HG03432 (cell line): ENCODE results near the gene CLEC2L.

Source experiments
- ATAC-seq: cut with Tn5 transposase; IDR thresholded peaks from one replicate; pipeline ENCODE4 v1.9.1; 2021; ENCODE audit warnings: mild to moderate bottlenecking, moderate library complexity; ENCODE audit not compliant: unreplicated experiment

The CLEC2L gene

DNA sequence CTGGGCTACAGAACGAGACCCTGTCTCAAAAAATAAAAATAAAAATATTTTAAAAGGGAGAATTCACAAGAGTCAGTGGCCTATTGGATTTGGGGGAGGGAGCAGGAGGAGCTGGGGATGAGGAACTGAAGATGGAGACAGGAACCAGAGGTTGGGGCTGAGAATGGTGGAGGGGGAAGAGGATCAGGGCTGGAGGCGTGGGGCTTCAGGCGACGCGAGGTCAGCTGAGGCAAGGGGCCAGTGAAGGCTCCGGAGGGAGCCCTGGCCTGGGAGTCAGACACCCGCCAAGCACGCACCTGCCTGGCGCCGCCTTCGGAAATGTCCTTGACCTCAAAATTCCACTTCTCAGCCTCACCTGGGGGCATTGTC, 671 bp upstream of the CLEC2L start:
- ATAC-seq = no peak

DNA sequence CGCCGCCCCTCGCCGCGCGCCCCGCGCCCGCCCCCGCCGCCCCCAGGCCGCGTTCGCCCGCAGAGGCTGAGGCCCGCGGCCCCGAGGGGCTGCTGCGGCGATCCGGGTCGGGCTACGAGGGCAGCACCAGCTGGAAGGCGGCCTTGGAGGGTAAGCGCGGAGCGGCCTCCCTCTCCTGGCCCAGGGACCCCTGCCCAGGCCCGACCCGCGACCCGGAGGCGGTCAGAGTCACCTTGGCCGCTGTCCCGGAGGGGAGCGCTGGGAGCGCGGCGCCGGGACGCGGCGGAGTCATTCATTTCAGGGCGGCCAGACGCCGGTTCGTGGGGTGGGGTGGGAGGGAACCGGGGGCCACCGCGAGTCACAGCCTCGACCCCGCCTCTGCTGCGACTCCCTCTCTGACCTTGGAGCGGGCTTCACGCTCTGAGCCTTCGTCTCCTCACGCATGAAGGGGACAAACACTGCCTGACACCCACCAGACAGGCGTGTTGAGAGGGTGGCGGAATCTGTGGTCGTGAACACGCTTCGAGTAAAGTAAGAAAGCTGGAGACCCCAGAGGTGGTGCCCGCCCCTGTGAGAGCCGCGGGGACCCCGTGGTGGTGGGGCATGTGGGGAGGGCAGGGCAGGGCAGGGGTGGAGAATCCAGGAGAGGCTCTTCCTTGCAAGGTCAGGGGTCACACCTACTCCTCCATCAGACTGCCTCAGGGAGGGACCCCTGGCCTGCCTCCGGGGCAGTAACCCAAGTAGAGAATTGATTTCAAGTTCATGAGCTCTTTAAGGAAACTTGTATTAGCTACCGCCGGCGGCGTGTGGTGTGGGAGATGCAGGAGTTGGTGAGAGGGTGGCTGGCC, 707 bp downstream of the CLEC2L start:
- no peak for ATAC-seq

DNA sequence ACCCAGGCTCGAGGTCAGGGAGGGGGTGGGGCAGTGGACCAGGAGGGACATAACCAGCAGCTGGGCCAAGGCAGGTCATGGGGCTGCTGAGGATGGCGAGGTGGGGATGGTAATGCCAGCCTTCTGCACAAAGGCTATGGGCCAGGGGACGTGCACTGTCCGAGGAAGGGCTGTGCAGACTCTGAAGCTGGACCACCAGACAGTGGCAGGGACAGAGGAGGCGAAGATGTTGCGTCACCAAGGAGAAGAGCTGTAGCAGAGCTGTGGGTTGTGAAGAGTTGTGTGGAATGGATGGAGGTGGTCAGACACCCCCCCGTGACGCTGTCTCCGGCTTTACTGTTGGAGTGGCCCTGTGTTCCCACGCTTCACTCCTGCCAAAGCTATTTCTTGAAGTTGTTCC, 1.8 kb downstream of the CLEC2L start:
- ATAC-seq = no peak

DNA sequence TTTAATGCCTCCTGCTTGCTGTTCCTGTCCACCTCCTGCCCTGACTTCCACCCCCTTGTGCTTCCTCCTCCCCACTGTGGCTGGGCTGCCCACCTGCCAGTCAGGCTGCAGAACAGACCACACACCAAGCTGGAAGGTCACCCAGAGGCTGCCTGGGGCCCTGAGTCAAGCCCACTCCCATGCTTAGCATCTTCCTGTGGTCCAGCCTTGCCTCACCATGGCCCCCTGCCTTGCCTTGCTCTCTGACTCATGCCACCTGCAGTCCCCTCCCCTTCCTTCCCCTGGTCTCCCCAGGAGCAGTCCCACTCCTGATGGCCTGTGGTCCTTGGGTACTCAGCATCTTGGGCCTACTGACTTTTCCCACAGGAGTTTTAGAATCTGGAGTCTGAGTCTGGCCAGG, 2.3 kb downstream of the CLEC2L start:
- ATAC-seq = no peak

DNA sequence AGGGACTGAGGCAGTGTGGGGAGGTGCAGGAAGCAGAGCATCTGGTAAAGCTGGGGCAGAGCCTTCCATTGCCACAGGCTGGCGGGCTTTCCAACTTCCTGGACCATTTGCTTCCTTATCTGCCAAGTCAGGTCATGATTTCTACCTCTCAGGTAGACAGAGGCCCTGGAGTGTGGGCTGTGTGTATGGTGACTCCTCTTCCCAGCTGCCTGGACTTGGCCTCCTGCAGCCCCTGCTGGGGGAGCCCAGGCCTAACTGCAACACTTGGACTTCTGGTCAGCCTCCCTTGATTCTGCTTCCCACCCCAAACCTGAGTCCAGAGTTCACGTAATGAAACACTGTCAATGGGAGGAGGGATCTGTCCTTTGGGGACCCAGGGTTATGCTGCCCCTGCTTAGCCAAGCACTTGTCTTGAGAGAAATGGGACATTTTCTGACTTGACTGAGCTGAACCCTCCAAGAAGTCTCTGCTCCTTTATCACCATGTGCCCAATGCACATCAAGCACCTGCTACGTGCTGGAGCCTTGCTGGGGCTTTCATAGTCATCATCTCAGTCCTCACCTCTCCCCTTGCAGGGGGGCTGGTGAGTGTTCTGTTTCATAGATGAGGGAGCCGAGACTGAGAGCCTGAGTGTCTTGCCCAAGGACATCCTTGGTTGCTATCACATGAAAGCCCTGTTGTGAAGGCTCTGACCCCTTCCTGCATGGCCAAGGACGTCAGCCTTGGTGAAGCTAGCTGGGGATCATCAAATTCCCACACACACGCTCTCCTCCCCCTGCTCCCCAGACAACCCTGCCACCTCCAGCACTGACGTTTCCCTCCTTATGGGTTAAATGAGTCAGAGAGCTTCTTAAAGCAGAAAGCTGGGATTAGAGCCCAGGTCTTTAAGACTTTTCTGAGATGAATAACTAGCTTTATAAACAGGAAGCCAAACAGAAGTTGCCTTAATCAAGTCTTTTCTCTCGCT, 3.4 kb downstream of the CLEC2L start:
- no peak for ATAC-seq

DNA sequence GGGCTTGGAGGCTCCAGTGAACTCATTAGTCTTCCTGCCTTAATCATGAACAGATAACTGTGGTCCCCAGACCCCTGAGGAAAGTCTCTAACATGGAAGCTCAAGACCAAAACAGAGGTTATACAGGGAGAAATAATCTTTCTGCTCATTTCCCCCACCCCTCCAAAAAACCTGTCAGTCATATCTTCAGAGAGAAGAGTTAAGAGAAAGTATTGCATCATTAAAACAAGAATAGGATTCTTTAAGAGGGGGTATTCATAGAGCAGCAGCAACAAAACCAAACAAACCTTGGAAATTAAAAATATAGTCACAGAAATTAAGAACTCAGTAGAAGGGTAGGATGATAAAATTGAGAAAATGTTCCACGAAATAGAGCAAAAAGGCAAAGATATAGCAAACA, 7.6 kb downstream of the CLEC2L start:
- ATAC-seq = no peak

DNA sequence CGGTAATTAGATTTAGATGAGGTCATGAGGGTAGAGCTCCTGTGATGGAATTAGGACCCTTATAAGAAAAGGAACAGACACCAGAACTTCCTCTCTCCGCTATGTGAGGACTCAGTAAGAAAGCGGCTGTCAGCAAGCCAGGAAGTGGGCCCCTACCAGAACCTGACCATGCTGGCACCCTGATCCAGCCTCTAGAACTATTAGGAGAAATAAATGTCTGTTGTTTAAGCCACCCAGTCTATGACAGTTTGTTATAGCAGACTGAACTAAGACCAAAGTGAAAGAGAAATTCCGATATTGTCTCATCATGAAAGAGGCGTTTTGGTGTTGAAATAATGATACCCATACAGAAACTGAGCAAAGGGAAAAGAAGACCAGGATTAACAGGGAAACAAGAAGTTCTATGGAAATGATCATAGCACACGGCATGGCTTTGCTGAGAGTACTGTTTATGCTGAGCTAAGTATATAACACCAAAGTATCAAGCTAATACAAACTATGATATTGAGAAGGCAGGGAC, 9.2 kb downstream of the CLEC2L start:
- no peak for ATAC-seq

DNA sequence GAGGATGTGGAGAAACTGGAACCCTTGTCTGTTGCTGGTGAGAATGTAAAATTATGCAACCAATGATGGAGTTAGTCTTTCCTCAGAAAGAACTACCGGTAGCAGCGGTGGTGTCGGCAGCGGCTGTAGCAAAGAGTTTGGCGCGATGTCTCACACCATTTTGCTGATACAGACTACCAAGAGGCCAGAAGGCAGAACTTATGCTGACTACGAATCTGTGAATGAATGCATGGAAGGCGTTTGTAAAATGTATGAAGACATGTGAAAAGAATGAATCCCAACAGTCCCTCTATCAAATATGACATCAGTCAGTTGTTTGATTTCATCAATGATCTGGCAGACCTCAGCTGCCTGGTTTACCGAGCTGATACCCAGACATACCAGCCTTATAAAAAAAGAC, 10.6 kb downstream of the CLEC2L start:
- no peak for ATAC-seq

DNA sequence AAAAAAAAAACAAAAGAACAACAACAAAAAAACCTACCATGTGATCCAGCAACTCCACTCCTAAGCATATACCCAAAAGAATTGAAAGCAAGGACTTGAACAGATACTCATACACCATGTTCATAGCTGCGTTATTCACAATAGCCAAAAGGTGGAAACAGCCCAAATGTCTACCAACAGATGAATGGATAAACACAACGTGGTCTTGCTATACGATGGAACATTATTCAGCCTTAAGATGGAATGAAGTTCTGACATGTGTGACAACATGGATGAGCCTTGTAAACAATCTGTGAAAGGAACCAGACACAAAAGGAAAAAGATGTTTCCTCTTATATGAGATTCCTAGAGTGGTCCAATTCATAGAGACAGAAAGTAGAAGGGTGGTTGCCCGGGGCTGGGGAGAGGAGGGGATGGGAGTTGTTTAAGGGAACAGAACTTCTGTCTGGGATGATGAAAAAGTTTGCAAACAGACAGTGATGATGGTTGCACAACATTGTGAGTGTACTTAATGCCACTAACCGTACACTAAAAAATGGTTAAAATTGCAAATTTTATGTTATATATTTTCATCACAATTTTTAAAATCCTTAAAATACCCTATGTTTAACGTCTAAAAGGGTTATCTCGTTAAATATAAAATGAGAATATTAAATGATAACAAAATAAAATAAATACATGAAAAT, 11.6 kb downstream of the CLEC2L start:
- no peak for ATAC-seq

DNA sequence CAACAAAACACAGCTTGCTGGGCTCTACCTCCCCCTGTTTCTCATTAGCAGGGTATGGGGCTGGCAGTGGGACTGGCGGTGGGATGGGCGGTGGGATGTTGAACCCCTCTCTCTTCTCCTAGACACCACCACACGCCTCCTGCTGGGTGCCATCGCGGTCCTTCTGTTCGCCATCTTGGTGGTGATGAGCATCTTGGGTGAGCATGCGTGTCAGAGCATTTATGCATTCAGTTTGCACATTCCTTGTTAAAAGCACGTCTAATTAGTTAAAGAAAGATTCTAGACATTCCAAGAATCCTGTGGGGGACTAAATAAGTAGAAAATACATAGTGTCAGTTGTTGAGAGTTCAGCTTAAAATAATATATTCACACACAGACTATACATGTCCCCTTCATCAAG, 12.7 kb downstream of the CLEC2L start:
- no peak for ATAC-seq

DNA sequence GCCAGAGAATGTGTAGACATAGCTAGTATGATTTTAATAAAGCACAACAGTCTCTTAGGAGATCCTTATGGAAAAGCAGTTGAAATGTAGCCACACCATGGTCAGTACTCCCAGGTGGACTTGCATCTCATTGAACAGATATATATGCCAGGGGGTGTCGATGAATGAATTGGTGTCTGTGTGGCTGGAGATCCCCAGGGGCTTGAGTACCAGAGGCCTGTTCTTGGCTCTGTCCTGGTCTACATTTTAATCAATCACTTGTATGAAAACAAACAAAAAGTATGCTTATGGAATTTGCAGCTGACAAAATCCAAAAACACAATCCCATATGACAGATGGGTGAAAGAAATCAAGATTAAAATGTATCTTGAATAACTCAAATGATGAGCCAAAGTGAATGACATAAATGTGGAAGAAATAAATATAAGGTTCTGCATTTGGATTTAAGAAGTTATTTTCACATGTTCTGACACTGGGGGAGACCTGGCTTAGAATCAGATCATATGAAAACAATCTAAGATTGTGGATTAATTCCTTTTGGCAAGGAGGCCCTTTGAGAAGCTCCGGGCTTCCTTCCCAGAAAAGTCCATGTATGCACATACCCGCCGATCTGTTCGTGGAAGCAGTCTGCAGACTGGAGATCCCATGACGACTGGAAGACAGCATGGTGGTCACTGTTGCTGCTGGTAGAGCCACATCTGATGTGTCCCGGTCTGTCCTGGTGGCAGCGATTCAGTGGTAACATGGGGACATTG, 15.6 kb downstream of the CLEC2L start:
- no peak for ATAC-seq

DNA sequence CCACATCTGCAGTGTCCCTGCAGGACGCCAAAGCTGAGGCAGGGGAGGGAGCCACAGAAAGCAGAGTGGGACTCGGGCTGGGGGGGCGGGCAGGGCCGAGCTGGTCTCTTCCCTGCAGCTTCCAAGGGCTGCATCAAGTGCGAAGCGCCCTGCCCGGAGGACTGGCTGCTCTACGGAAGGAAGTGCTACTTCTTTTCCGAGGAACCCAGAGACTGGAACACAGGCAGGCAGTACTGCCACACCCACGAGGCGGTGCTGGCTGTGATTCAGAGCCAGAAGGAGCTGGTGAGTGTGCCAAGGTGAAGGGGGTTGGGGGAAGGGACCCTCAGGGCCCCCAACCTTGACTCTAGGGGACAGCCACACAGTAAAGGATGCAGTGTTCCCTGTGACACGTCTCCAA, 16.7 kb downstream of the CLEC2L start:
- ATAC-seq = no peak

DNA sequence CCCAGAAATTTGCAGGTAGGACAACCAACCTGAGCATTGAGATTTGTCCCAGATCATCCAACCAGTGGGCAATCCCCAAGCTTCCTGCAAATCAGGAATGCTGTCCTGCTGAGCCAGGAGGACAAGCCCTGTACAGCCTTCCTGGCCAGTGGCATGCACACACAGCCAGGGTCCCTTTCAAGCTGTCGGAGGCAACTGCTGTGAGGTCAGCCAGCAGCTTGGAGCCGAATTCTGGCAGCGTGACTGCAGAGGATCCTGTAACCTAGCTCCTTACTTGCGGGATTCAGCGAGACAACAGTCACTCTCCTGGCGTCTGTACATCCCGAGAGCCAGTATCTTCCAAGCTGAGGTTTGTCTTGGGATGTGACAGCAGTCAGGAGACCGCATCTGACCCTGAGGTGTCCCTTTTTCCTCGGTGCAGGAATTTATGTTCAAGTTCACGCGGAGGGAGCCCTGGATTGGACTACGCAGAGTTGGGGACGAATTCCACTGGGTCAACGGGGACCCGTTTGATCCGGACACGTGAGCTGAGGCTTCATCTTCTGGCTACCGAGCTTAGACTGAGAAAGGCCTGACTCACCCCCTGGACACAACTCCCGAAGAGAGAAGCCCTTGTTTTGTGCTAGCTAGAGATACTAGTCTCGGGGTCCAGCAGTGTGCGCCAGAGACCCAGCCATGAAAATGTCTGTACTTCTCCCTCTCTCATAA, 18.3 kb downstream of the CLEC2L start:
- no peak for ATAC-seq

DNA sequence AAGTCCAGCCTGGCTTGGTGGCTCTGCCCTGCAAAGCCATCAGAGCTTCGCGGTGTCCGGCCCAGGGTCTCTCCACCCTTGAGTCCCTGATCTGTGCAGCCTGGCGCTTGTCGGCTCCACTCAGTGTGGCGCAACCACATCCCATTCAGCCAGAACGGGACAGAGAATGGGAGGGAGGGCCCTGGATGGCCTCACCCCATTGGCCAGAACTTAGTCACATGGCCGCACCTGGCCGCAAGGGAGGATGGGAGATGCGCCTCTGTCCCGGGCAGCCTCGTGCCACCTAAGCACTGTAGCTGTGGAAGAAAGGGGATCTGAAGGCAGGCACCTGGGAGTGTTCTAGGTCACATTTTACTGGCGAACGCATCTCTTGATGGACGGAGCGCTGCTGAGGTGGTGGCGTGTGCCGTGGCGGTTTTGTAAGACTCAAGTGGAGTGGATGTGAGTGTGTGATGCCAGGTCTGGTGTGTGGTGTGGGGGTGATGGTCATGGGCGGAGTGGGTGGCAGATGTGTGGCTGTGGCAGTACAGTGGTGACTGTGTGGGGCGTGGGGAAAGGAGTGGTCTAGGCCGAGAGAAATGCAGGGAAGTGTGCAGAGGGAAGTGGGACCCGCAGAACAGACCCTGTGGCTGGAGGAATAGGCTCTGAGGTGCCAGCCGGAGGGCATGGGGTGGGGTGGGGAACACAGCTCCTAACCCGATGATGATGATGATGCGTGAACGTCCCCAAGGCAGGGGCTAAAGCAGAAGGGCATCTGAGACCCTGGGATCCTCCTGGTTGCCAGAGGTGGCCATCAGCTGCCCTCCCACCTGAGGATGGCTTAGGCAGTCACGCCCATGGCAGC, 19.0 kb downstream of the CLEC2L start:
- ATAC-seq = no peak

DNA sequence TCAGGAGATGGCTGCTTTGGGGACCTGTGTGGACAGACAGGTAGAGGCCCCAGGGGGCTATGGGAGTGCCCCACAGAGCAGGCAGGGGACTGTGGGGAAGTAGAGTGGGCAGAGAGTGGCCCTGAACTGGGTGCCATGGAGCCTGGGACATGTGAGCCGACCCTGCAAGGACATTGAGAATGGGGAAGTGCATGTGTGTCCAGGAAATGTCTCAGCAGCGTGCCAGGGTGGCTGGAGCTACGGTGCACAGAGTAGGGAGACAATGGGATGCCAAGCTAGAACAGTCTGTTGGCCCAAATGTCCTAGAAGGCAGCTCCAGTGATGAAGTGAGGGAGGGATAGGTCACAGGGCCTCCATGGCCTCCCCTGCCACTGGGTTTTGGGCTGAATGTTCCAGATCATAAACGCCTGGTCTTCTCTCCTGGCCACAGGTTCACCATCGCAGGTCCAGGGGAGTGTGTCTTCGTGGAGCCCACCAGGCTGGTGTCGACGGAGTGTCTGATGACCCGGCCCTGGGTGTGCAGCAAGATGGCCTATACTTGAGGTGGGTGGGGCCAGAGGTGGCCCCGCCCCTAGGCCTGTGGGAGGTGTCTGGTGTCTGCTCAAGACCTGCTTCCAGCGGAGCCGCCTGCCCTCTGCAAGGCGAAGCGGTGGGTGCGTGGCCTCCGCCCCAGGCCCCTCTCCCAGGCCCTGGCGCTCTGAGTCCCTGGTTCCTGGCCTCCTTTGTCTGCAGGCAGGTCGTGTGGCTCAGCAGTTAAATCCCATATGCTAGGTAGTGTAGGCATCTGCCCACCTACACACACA, 20.5 kb downstream of the CLEC2L start:
- no peak for ATAC-seq

DNA sequence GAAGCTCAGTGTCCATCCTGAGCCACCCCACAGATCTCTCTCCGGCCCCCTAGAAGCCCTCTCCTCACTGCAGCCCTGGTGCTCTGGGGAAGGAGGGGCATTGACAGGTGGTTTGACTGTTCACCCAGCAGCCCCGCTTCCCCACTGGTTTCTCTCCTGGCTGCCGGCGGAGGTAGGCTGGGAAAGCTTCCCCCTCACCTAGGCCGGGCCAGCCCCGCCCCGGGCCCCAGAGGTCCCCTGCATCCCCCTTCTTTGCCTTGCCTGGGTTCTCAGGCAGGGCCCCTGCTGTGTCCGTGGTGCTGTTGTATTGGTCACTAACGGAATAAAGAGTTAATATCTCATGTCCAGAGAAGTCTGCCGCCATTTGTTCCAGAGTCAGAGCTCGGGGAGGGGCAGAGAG, 21.2 kb downstream of the CLEC2L start:
- ATAC-seq = no peak

DNA sequence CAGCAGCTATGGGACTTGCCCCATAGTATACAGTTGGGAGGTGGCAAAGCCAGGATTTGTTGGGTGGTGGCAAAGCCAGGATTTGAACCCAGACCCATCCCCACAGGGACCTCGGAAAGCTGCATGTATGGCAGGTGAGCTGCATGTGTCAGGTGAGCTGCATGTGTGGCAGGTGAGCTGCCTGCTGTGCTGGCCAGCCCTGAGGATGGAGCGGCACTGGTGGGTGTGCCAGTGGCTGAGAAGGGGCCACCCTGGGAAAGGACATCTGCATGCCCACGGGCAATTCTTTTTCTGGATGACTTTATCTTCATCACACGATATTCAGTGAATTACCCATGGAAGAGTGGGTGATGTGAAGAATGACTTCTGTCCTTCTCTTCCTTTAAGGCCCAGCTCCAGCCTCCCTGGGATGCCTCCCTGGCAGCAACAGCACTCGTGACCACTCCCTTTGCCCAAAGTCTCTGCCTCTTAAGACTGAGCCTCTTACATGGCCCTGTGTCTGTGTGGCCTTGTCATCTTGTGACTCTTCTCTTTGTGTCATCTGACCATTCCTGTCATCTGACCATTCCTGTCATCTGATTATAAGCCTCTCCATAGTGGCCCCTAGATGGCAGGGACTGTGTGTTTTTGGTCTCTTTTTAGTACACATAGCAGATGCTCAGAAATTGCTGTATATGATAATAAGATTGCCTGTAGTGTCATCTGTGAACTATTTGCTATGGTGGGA, 25.0 kb downstream of the CLEC2L start:
- ATAC-seq = no peak
